ENCODE measurements around the gene ZNF286A.
"Not testable (repeated sequence)": the region's sequence is repeated elsewhere in the genome, so short reads cannot be mapped to it uniquely, and the experiment has no call there.

The ZNF286A gene

GRCh38 chr17:15663176-15663575, 36.4 kb upstream of the ZNF286A start:
- ATAC-seq (replicated peaks) = no peak
- peaks cover 0 to 2% of the 10 kb centered on the region in 2 donors for H3K4me1 Mint-ChIP-seq (ENCODE audit: low read depth in 2 of 2)
- no peak overlapping the region for H3K27ac Mint-ChIP-seq
- H3K9me3 Mint-ChIP-seq = no peaks in the 10 kb centered on the region
- H3K4me3 Mint-ChIP-seq = no peak overlapping the region
- H3K36me3 Mint-ChIP-seq (ENCODE audit: insufficient read depth) = no peaks in the 10 kb centered on the region
- no peaks in the 10 kb centered on the region for H3K27me3 Mint-ChIP-seq
- no peak for DNase-seq

- Mint-ChIP-seq H3K27me3 (no peaks in the 10 kb centered on the region), H3K4me1 (ENCODE audit: low read depth in 2 of 2) (peaks cover 0 to 2% of the 10 kb centered on the region in 2 donors), H3K4me3 (no peak overlapping the region), H3K9me3 (no peaks in the 10 kb centered on the region), H3K27ac (no peak overlapping the region), H3K36me3 (ENCODE audit: insufficient read depth) (no peaks in the 10 kb centered on the region)
- ATAC-seq (replicated peaks) = no peak
- DNase-seq = no peak
Measured at GRCh38 chr17:15663691-15664090, 35.9 kb upstream of the ZNF286A start.

GRCh38 chr17:15669526-15669925, 30.0 kb upstream of the ZNF286A start:
- not testable (repeated sequence) for H3K4me3 Mint-ChIP-seq; H3K9me3 Mint-ChIP-seq; H3K27ac Mint-ChIP-seq; H3K36me3 Mint-ChIP-seq (ENCODE audit: insufficient read depth); H3K27me3 Mint-ChIP-seq; DNase-seq; H3K4me1 Mint-ChIP-seq (ENCODE audit: low read depth in 2 of 2); ATAC-seq (replicated peaks)

- not testable (repeated sequence) for DNase-seq; H3K9me3 Mint-ChIP-seq; ATAC-seq (replicated peaks); H3K27me3 Mint-ChIP-seq; H3K4me1 Mint-ChIP-seq (ENCODE audit: low read depth in 2 of 2); H3K4me3 Mint-ChIP-seq; H3K27ac Mint-ChIP-seq; H3K36me3 Mint-ChIP-seq (ENCODE audit: insufficient read depth)
Measured at GRCh38 chr17:15674640-15675039, 24.9 kb upstream of the ZNF286A start.

GRCh38 chr17:15675991-15676390, 23.6 kb upstream of the ZNF286A start:
- not testable (repeated sequence) for H3K9me3 Mint-ChIP-seq; H3K36me3 Mint-ChIP-seq (ENCODE audit: insufficient read depth); H3K27me3 Mint-ChIP-seq; H3K4me1 Mint-ChIP-seq (ENCODE audit: low read depth in 2 of 2); H3K4me3 Mint-ChIP-seq; H3K27ac Mint-ChIP-seq; ATAC-seq (replicated peaks); DNase-seq

- not testable (repeated sequence) for H3K36me3 Mint-ChIP-seq (ENCODE audit: insufficient read depth); H3K27ac Mint-ChIP-seq; H3K9me3 Mint-ChIP-seq; DNase-seq; ATAC-seq (replicated peaks)
- Mint-ChIP-seq H3K27me3 (peaks cover 0 to 14% of the 10 kb centered on the region in 2 donors), H3K4me3 (peak overlapping the region; percentile 92 to 98), H3K4me1 (ENCODE audit: low read depth in 2 of 2) (peaks cover 15 to 17% of the 10 kb centered on the region in 2 donors)
Measured at GRCh38 chr17:15683135-15683534, 16.4 kb upstream of the ZNF286A start.

GRCh38 chr17:15683824-15684478, 15.6 kb upstream of the ZNF286A start, which contains the start of gene TRIM16:
TSS of gene TRIM16 (minus strand) at chr17:15684311. CDS start at chr17:15651609, 32,702 bp downstream.
- peak within 1 kb of the TSS; percentile 80 to 93 for H3K27ac Mint-ChIP-seq
- DNase-seq = peak; percentile 77 to 81 (median 80)
- not testable (repeated sequence) for H3K36me3 Mint-ChIP-seq (ENCODE audit: insufficient read depth); H3K9me3 Mint-ChIP-seq
- peak within 1 kb of the TSS; percentile 92 to 98 for H3K4me3 Mint-ChIP-seq
- ATAC-seq (replicated peaks) = peak; percentile 99
- peaks cover 15 to 17% of the 10 kb centered on the region in 2 donors for H3K4me1 Mint-ChIP-seq (ENCODE audit: low read depth in 2 of 2)
- H3K27me3 Mint-ChIP-seq = peaks cover 0 to 14% of the 10 kb centered on the region in 2 donors

- H3K4me1 Mint-ChIP-seq (ENCODE audit: low read depth in 2 of 2) = peaks cover 14 to 17% of the 10 kb centered on the region in 2 donors
- ATAC-seq (replicated peaks); H3K4me3 Mint-ChIP-seq; H3K27ac Mint-ChIP-seq; H3K36me3 Mint-ChIP-seq (ENCODE audit: insufficient read depth); H3K9me3 Mint-ChIP-seq; DNase-seq: not testable (repeated sequence)
- H3K27me3 Mint-ChIP-seq = peaks cover 0 to 14% of the 10 kb centered on the region in 2 donors
Measured at GRCh38 chr17:15687494-15687893, 12.1 kb upstream of the ZNF286A start.

- ATAC-seq (replicated peaks); H3K4me1 Mint-ChIP-seq (ENCODE audit: low read depth in 2 of 2); H3K36me3 Mint-ChIP-seq (ENCODE audit: insufficient read depth); H3K27me3 Mint-ChIP-seq; H3K9me3 Mint-ChIP-seq; DNase-seq: not testable (repeated sequence)
- Mint-ChIP-seq H3K27ac (peak overlapping the region; percentile 94 to 95), H3K4me3 (peak overlapping the region; percentile 88 to 90)
Measured at GRCh38 chr17:15698967-15699366, 585 bp upstream of the ZNF286A start.

- peak overlapping the region; percentile 94 to 95 for H3K27ac Mint-ChIP-seq
- peak overlapping the region; percentile 88 to 90 for H3K4me3 Mint-ChIP-seq
- H3K9me3 Mint-ChIP-seq; DNase-seq; H3K27me3 Mint-ChIP-seq; H3K36me3 Mint-ChIP-seq (ENCODE audit: insufficient read depth); H3K4me1 Mint-ChIP-seq (ENCODE audit: low read depth in 2 of 2): not testable (repeated sequence)
- peak; percentile 3 for ATAC-seq (replicated peaks)
Measured at GRCh38 chr17:15699937-15700336, 385 bp downstream of the ZNF286A start.

GRCh38 chr17:15704239-15704638, 4.7 kb downstream of the ZNF286A start:
- peaks cover 30% of the 10 kb centered on the region for H3K36me3 Mint-ChIP-seq (ENCODE audit: insufficient read depth)
- H3K27me3 Mint-ChIP-seq, DNase-seq: not testable (repeated sequence)

GRCh38 chr17:15704813-15705212, 5.3 kb downstream of the ZNF286A start:
- H3K36me3 Mint-ChIP-seq (ENCODE audit: insufficient read depth) = peaks cover 25% of the 10 kb centered on the region
- H3K9me3 Mint-ChIP-seq; H3K27me3 Mint-ChIP-seq; H3K4me3 Mint-ChIP-seq; DNase-seq; ATAC-seq (replicated peaks); H3K27ac Mint-ChIP-seq; H3K4me1 Mint-ChIP-seq (ENCODE audit: low read depth in 2 of 2): not testable (repeated sequence)

More at GRCh38 chr17:15704239-15704638, 4.7 kb downstream of the ZNF286A start:
- H3K27ac Mint-ChIP-seq; H3K4me3 Mint-ChIP-seq; ATAC-seq (replicated peaks); H3K4me1 Mint-ChIP-seq (ENCODE audit: low read depth in 2 of 2); H3K9me3 Mint-ChIP-seq: not testable (repeated sequence)

- not testable (repeated sequence) for H3K4me3 Mint-ChIP-seq; H3K4me1 Mint-ChIP-seq (ENCODE audit: low read depth in 2 of 2); H3K27ac Mint-ChIP-seq; H3K9me3 Mint-ChIP-seq; DNase-seq; H3K27me3 Mint-ChIP-seq; ATAC-seq (replicated peaks)
- peaks cover 27% of the 10 kb centered on the region for H3K36me3 Mint-ChIP-seq (ENCODE audit: insufficient read depth)
Measured at GRCh38 chr17:15708879-15709278, 9.3 kb downstream of the ZNF286A start.

Data from effector memory CD8-positive, alpha-beta T cell (primary cell).